GM23338 (cell line): ENCODE results near the gene DMBX1. TPM values are rescaled to one million over a fixed set of nuclear protein-coding genes. Genes with fewer than 3 reads are reported as not detected.

ENCODE experiments used
- ATAC-seq: fragments of 200-7000 bp; cut with Tn5 transposase; 3 replicates; pipeline ENCODE4 v1.9.1; 2020
- DNase-seq: peaks from one replicate; pipeline ENCODE4 v3.0.0-alpha.2; 2015; ENCODE audit warnings: low spot score
- H2AFZ ChIP-seq: fragments of 200-600 bp; sonication (generic); 2 replicates; pipeline ENCODE4 v1.8.0; 2016; ENCODE audit warnings: antibody characterized with exemption, mild to moderate bottlenecking, moderate library complexity
- H3F3A ChIP-seq: fragments of 200-600 bp; sonication (generic); replicated peaks from 2 replicates; pipeline ENCODE4 v1.8.0; 2017; ENCODE audit warnings: antibody characterized with exemption, mixed run types, low read depth
- H3K27ac ChIP-seq: fragments of 200-600 bp; sonication (generic); 2 replicates; pipeline ENCODE4 v1.6.1; 2016; ENCODE audit warnings: low read depth
- H3K27me3 ChIP-seq: fragments of 200-600 bp; sonication (generic); 2 replicates; pipeline ENCODE4 v1.8.0; 2016; ENCODE audit warnings: mild to moderate bottlenecking, mixed run types, moderate library complexity; ENCODE audit not compliant: insufficient read depth
- H3K36me3 ChIP-seq: fragments of 200-600 bp; sonication (generic); 2 replicates; pipeline ENCODE4 v1.8.0; 2016; ENCODE audit warnings: mild to moderate bottlenecking; ENCODE audit not compliant: insufficient read depth
- H3K4me1 ChIP-seq: fragments of 200-600 bp; sonication (generic); 2 replicates; pipeline ENCODE4 v1.8.0; 2016; ENCODE audit warnings: mild to moderate bottlenecking, moderate library complexity; ENCODE audit not compliant: insufficient read depth
- H3K4me2 ChIP-seq: fragments of 200-600 bp; sonication (generic); 2 replicates; pipeline ENCODE4 v1.7.1; 2017; ENCODE audit warnings: mixed run types
- H3K4me3 ChIP-seq: fragments of 200-600 bp; sonication (generic); 2 replicates; pipeline ENCODE4 v1.6.1; 2016; ENCODE audit warnings: mixed run types
- H3K79me2 ChIP-seq: fragments of 200-600 bp; sonication (generic); replicated peaks from 2 replicates; pipeline ENCODE4 v1.8.0; 2017; ENCODE audit warnings: mild to moderate bottlenecking; ENCODE audit not compliant: insufficient read depth
- H3K9me2 ChIP-seq: fragments of 200-600 bp; sonication (generic); 2 replicates; pipeline ENCODE4 v1.8.0; 2017; ENCODE audit not compliant: insufficient read depth
- H4K20me1 ChIP-seq: fragments of 200-600 bp; sonication (generic); replicated peaks from 2 replicates; pipeline ENCODE4 v1.8.0; 2017; ENCODE audit warnings: mild to moderate bottlenecking; ENCODE audit not compliant: insufficient read depth
- H3K27ac Mint-ChIP-seq: 2 replicates; pipeline ENCODE4 v1.8.0; 2020; ENCODE audit warnings: inconsistent platforms, mild to moderate bottlenecking, moderate library complexity, mixed read lengths
- H3K27me3 Mint-ChIP-seq: 3 replicates; pipeline ENCODE4 v1.8.0; 2022; ENCODE audit warnings: low read depth, mild to moderate bottlenecking, moderate library complexity, mixed read lengths, inconsistent platforms; ENCODE audit not compliant: insufficient read depth, poor library complexity
- H3K36me3 Mint-ChIP-seq: 3 replicates; pipeline ENCODE4 v1.8.0; 2021; ENCODE audit warnings: low read depth, mild to moderate bottlenecking, inconsistent platforms, moderate library complexity, mixed read lengths
- H3K4me1 Mint-ChIP-seq: 3 replicates; pipeline ENCODE4 v1.8.0; 2020; ENCODE audit warnings: mild to moderate bottlenecking, inconsistent platforms, mixed read lengths
- H3K4me3 Mint-ChIP-seq: 3 replicates; pipeline ENCODE4 v1.8.0; 2021; ENCODE audit warnings: moderate library complexity, mild to moderate bottlenecking, inconsistent platforms, mixed read lengths
- H3K9me3 Mint-ChIP-seq: 3 replicates; pipeline ENCODE4 v1.8.0; 2020; ENCODE audit warnings: moderate library complexity, mild to moderate bottlenecking, inconsistent platforms, mixed read lengths
- CREB1 ChIP-seq: fragments of 250-450 bp; sonication (Bioruptor Pico); IDR thresholded peaks from 2 replicates; pipeline ENCODE4 v1.5.0; 2020; ENCODE audit warnings: low read depth, mild to moderate bottlenecking, moderate library complexity
- EZH2 ChIP-seq: fragments of 200-600 bp; sonication (generic); IDR thresholded peaks from one replicate; pipeline ENCODE4 v1.8.0; 2017; ENCODE audit warnings: antibody characterized with exemption, mild to moderate bottlenecking, low read depth; ENCODE audit not compliant: unreplicated experiment
- EZH2phosphoT487 ChIP-seq: fragments of 200-600 bp; sonication (generic); IDR thresholded peaks from one replicate; pipeline ENCODE4 v1.8.1; 2018; ENCODE audit warnings: antibody characterized with exemption; ENCODE audit not compliant: unreplicated experiment
- JUNB ChIP-seq: IDR thresholded peaks from one replicate; pipeline ENCODE4 v1.6.1; 2016; ENCODE audit warnings: antibody characterized with exemption; ENCODE audit not compliant: unreplicated experiment
- NANOG ChIP-seq: IDR thresholded peaks from 2 replicates; pipeline ENCODE4 v1.6.1; 2016; ENCODE audit warnings: antibody characterized with exemption, borderline replicate concordance
- POLR2AphosphoS5 ChIP-seq: IDR thresholded peaks from 2 replicates; pipeline ENCODE4 v1.6.1; 2016; ENCODE audit warnings: antibody characterized with exemption, low read depth
- STAT1 ChIP-seq: IDR thresholded peaks from one replicate; pipeline ENCODE4 v1.6.1; 2016; ENCODE audit warnings: antibody characterized with exemption; ENCODE audit not compliant: unreplicated experiment
- ZNF114 ChIP-seq: fragments of 250-450 bp; sonication (Bioruptor Pico); IDR thresholded peaks from 2 replicates; pipeline ENCODE4 v1.5.0; 2020; ENCODE audit warnings: mild to moderate bottlenecking, moderate library complexity
- ZNF331 ChIP-seq: fragments of 250-450 bp; sonication (Bioruptor Pico); IDR thresholded peaks from 2 replicates; pipeline ENCODE4 v1.5.0; 2020; ENCODE audit warnings: low read depth, mild to moderate bottlenecking, moderate library complexity
- ZNF462 ChIP-seq: fragments of 250-450 bp; sonication (Bioruptor Pico); IDR thresholded peaks from 2 replicates; pipeline ENCODE4 v1.5.0; 2020; ENCODE audit warnings: mild to moderate bottlenecking, moderate library complexity
- polyA plus RNA-seq: library from polyadenylated mRNA; unstranded; fragments of >200 nt; fragmentation: Nextera tagmentation; extraction: Ambion mirVana; gene quantifications from 2 replicates; pipeline ENCODE4 v1.2.1, GENCODE V29; 2016
- total RNA-seq: library from RNA; depleted of rRNA; stranded (reverse); fragments of >200 nt; shearing (Covaris generic); gene quantifications from 2 replicates; pipeline ENCODE4 v1.2.3, GENCODE V29; 2014
- TF ChIP-seq, protein P1 (sequence below): IDR thresholded peaks from 2 replicates; pipeline ENCODE4 v1.6.1; 2016; ENCODE audit warnings: antibody characterized with exemption
- TF ChIP-seq, protein P2 (sequence below), 2 experiments: fragments of 200-600 bp in 1 of 2; sonication (generic) in 1 of 2; conservative IDR thresholded peaks; 2 replicates each; pipeline versions ENCODE4 v1.5.1 to v1.6.1; 2016 to 2017; ENCODE audit warnings: antibody characterized with exemption in 2 of 2, low read depth in 2 of 2, mild to moderate bottlenecking in 2 of 2, moderate library complexity in 1 of 2
- TF ChIP-seq, protein P3 (sequence below): IDR thresholded peaks from one replicate; pipeline ENCODE4 v1.6.1; 2018; ENCODE audit warnings: antibody characterized with exemption; ENCODE audit not compliant: unreplicated experiment

Gene DMBX1
- total and polyA plus RNA-seq, 2 experiments from 2014 or later = 0.11 TPM; not detected in 1

GRCh38 chr1:46503421-46503820, 13.8 kb downstream of the DMBX1 start:
- H3K27me3 Mint-ChIP-seq = peaks cover 8% of the 10 kb centered on the region
- H3K27ac Mint-ChIP-seq = no peak overlapping the region
- TF ChIP-seq POLR2AphosphoS5 (no peak), EZH2 (no peak), STAT1 (no peak), ZNF462 (no peak), ZNF331 (no peak), ZNF114 (no peak), EZH2phosphoT487 (no peak), NANOG (no peak), JUNB (no peak), CREB1 (CRISPR knock-in tag) (no peak)
- TF ChIP-seq, protein P1, sequence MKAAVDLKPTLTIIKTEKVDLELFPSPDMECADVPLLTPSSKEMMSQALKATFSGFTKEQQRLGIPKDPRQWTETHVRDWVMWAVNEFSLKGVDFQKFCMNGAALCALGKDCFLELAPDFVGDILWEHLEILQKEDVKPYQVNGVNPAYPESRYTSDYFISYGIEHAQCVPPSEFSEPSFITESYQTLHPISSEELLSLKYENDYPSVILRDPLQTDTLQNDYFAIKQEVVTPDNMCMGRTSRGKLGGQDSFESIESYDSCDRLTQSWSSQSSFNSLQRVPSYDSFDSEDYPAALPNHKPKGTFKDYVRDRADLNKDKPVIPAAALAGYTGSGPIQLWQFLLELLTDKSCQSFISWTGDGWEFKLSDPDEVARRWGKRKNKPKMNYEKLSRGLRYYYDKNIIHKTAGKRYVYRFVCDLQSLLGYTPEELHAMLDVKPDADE = no peak
- TF ChIP-seq, protein P2, sequence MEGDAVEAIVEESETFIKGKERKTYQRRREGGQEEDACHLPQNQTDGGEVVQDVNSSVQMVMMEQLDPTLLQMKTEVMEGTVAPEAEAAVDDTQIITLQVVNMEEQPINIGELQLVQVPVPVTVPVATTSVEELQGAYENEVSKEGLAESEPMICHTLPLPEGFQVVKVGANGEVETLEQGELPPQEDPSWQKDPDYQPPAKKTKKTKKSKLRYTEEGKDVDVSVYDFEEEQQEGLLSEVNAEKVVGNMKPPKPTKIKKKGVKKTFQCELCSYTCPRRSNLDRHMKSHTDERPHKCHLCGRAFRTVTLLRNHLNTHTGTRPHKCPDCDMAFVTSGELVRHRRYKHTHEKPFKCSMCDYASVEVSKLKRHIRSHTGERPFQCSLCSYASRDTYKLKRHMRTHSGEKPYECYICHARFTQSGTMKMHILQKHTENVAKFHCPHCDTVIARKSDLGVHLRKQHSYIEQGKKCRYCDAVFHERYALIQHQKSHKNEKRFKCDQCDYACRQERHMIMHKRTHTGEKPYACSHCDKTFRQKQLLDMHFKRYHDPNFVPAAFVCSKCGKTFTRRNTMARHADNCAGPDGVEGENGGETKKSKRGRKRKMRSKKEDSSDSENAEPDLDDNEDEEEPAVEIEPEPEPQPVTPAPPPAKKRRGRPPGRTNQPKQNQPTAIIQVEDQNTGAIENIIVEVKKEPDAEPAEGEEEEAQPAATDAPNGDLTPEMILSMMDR (conservative IDR thresholded peaks at IDR 0.05; ENCODE audit: low read depth in 2 of 2) = no peak
- TF ChIP-seq, protein P3, sequence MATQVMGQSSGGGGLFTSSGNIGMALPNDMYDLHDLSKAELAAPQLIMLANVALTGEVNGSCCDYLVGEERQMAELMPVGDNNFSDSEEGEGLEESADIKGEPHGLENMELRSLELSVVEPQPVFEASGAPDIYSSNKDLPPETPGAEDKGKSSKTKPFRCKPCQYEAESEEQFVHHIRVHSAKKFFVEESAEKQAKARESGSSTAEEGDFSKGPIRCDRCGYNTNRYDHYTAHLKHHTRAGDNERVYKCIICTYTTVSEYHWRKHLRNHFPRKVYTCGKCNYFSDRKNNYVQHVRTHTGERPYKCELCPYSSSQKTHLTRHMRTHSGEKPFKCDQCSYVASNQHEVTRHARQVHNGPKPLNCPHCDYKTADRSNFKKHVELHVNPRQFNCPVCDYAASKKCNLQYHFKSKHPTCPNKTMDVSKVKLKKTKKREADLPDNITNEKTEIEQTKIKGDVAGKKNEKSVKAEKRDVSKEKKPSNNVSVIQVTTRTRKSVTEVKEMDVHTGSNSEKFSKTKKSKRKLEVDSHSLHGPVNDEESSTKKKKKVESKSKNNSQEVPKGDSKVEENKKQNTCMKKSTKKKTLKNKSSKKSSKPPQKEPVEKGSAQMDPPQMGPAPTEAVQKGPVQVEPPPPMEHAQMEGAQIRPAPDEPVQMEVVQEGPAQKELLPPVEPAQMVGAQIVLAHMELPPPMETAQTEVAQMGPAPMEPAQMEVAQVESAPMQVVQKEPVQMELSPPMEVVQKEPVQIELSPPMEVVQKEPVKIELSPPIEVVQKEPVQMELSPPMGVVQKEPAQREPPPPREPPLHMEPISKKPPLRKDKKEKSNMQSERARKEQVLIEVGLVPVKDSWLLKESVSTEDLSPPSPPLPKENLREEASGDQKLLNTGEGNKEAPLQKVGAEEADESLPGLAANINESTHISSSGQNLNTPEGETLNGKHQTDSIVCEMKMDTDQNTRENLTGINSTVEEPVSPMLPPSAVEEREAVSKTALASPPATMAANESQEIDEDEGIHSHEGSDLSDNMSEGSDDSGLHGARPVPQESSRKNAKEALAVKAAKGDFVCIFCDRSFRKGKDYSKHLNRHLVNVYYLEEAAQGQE = no peak
- H3K36me3 ChIP-seq = no peaks in the 10 kb centered on the region
- no peaks in the 10 kb centered on the region for H3K9me3 Mint-ChIP-seq
- no peak overlapping the region for H3K4me2 ChIP-seq
- H3K79me2 ChIP-seq = no peaks in the 10 kb centered on the region
- H2AFZ ChIP-seq = no peak overlapping the region
- H3K36me3 Mint-ChIP-seq = no peaks in the 10 kb centered on the region
- peaks cover 48% of the 10 kb centered on the region for H3K27me3 ChIP-seq
- peaks cover 17% of the 10 kb centered on the region for H3K4me1 ChIP-seq
- no peaks in the 10 kb centered on the region; the same call in 1 of the 2 replicates for H4K20me1 ChIP-seq
- DNase-seq (no peak), ATAC-seq (no peak)
- H3F3A ChIP-seq = no peaks in the 10 kb centered on the region
- H3K27ac ChIP-seq = no peak overlapping the region
- no peaks in the 10 kb centered on the region for H3K9me2 ChIP-seq
- H3K4me3 ChIP-seq = no peak overlapping the region
- H3K4me3 Mint-ChIP-seq = no peak overlapping the region
- H3K4me1 Mint-ChIP-seq = peaks cover 22% of the 10 kb centered on the region
